Tongue (tissue), 2 donors: Measurements from ENCODE around the gene RBM33. TPM values are rescaled to one million over a fixed set of nuclear protein-coding genes. Genes with fewer than 3 reads are reported as not detected.
A peak's percentile ranks its signal among the peaks of the same experiment; 100 is the strongest.
"Not testable (repeated sequence)": the region's sequence is repeated elsewhere in the genome, so short reads cannot be mapped to it uniquely, and the experiment has no call there.

ENCODE experiments used
- DNase-seq: peaks from one replicate; pipeline ENCODE4 v3.0.0-alpha.2; 2015
- total RNA-seq: library from RNA; depleted of rRNA; stranded (reverse); fragments of >200 nt; gene quantifications from one replicate; pipeline ENCODE4 v1.2.3, GENCODE V29; 2014

The RBM33 gene
- total RNA-seq, 1 donor from 2014 or later: 50.0 TPM

GRCh38 chr7:155665079-155665956 is 20.9 kb downstream of the RBM33 start:
- DNase-seq: no peak

GRCh38 chr7:155665957-155666287 is 21.5 kb downstream of the RBM33 start:
- DNase-seq: no peak

GRCh38 chr7:155667241-155667829 is 22.9 kb downstream of the RBM33 start:
- DNase-seq: no peak

DNA sequence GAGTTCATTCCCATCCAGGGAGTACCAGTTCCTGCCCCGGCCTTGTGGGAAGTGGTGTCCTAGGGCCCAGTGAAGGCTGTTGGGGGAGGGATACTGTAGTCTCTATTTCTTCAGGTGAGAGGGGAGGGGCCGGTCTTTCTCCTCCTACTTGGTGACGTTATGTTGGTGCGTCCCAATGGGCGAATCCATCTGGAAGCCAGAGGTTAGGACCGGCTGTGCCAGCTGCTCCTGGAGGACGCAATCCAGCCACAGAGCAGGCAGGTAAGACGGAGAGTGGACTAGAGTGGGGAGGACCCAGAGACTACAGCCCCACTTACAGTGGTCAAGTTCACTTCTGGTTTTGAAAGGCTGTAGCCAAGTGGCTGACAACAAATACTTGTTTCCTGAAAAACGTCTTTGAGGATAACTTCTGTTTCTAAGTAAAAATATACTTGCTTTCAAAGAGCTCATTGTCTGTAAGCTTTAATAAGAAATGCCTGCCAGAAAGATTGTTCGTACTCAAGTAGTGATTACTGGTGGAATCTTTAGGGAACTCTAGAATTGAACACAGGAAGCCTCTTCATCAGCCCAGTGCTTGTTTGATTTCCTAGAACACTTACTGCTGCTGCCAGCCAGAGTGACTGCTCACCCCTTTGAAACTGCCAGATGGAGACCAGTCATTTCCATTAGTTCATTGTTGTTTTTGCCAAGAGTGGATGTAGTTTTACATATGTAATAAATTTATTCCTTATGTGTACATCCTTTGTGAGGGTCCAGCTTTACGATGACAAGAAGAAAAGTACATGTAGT is 25.4 kb downstream of the RBM33 start:
- peak; percentile 69 for DNase-seq

DNA sequence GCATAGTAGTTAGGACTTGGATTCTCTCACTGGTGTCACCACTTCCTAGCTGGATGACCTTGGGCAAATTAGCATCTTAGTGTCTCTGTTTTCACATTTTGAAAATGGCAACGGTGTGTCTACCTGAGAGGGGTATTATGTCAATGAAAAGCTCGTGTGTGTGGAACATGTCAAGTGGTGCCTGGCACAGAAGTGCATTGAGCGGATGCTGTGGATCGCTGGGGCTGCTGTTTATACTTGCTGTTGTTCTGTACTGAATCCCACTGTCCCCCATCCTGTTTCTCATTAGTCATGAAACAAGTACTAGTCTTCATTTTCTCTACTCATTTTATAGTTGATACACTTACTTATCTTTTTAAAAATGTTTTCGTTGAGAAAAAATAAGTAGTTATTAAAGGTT is 26.1 kb downstream of the RBM33 start:
- DNase-seq: no peak

- no peak for DNase-seq
Observed at GRCh38 chr7:155674556-155674955, 30.1 kb downstream of the RBM33 start.

GRCh38 chr7:155676052-155676451 is 31.6 kb downstream of the RBM33 start:
- no peak for DNase-seq

DNA sequence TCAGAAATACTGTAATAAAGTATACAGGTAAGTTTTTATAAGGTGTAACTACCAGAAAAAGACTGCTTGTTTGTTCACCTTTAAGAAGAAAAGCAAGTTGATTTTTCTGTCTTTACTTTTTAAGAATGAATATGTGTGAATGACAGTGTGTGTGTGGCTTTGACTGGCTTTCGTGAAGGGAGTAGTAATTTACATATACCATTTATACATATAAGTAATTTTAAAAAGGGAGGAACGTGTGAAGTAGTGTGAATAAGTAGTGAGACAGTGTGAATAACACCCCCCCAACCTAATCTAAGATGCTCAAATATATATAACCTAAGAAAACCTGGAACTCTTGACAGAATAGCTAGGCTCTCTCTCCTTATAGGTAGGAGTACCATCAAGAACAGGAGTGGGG is 33.2 kb downstream of the RBM33 start:
- no peak for DNase-seq

DNA sequence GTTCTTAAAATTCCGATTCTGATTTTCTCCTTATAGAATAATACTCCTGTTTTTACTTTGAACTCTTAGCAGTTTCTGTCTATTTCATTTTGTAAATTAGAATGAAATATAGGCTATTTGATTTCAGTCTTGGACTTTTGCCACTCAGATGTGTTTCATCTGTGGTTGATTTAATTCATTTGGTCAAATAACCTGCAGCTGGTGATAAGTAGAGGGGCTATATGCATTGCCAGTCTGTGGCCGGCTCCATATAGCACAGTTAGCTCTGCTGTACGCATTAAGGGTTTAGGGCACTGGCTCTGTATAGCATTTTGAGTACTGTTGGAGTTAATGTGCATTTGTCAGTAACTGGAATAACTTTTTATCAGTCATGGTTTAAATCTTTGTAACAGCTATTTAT is 35.7 kb downstream of the RBM33 start:
- no peak for DNase-seq

DNA sequence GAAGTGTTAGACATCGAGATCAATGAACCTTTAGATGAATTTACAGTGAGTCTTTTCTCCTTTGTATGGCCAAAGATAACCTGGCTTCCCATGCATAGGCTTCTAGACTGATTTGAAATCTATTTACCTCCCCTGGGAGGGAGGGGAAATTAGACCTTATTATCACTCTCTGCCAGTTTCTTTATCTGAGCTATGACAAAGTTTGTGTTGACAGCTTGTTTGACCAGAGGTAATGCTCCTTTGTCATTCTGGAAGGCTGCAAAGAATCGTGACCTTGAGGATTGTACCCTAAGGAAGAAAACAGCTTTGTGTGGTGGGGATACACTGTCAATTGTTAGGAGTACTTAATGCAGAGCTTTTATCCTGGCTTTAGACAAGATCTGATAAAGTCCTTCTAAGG is 36.4 kb downstream of the RBM33 start:
- DNase-seq: no peak

- no peak for DNase-seq
Observed at GRCh38 chr7:155681663-155682062, 37.2 kb downstream of the RBM33 start.

GRCh38 chr7:155682484-155682883 is 38.0 kb downstream of the RBM33 start:
- no peak for DNase-seq

DNA sequence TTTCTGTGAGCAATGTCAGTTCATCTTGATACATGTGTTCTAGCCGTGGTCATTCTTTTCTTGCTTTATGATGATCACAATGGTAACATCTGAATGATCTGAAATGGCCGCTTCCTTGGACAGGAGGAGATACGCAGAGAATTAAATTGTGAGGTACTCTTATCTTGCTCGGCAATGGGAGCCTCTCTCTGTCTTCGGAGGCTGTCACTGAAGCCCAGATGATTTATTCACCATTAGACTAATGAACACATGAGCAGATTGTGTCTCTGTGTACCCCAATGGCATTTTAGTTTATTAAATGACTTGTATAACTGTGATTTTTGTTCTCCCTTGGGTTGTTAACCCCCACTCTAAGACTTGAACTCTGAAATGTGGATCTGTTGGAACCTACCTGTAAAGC is 38.6 kb downstream of the RBM33 start:
- DNase-seq: no peak

GRCh38 chr7:155683714-155684113 is 39.3 kb downstream of the RBM33 start:
- no peak for DNase-seq

GRCh38 chr7:155684543-155684942 is 40.1 kb downstream of the RBM33 start:
- DNase-seq: no peak

- DNase-seq: no peak
Observed at GRCh38 chr7:155685070-155685790, 40.8 kb downstream of the RBM33 start.

DNA sequence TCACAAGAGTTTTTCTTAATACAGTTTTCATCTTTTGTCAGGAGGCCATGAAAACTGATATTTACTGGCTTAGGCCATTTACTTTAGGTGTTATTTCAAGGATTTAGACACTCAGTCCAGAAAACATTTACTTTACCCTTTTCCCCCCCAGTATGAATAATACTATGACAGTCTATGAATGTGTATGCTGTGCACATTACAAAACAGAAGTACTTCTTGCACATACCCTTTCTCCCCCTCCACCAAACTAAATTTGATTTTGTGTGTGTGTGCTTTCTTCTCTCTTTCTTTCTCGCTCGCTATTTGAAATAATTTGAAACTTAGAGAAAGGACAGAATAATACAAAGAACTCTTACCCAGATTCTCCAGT is 41.3 kb downstream of the RBM33 start:
- no peak for DNase-seq

DNA sequence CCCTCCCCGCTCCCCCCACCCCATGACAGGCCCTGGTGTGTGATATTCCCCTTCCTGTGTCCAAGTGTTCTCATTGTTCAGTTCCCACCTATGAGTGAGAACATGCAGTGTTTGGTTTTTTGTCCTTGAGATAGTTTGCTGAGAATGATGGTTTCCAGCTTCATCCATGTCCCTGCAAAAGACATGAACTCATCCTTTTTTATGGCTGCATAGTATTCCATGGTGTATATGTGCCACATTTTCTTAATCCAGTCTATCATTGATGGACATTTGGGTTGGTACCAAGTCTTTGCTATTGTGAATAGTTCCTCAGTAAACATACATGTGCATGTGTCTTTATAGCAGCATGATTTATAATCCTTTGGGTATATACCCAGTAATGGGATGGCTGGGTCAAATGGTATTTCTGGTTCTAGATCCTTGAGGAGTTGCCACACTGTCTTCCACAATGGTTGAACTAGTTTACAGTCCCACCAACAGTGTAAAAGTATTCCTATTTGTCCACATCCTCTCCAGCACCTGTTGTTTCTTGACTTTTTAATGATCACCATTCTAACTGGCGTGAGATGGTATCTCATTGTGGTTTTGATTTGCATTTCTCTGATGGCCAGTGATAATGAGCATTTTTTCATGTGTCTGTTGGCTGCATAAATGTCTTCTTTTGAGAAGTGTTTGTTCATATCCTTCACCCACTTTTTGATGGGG is 42.3 kb downstream of the RBM33 start:
- DNase-seq: not testable (repeated sequence)

- DNase-seq: not testable (repeated sequence)
Observed at GRCh38 chr7:155688237-155688636, 43.8 kb downstream of the RBM33 start.

- DNase-seq: not testable (repeated sequence)
Observed at GRCh38 chr7:155690655-155691054, 46.2 kb downstream of the RBM33 start.

DNA sequence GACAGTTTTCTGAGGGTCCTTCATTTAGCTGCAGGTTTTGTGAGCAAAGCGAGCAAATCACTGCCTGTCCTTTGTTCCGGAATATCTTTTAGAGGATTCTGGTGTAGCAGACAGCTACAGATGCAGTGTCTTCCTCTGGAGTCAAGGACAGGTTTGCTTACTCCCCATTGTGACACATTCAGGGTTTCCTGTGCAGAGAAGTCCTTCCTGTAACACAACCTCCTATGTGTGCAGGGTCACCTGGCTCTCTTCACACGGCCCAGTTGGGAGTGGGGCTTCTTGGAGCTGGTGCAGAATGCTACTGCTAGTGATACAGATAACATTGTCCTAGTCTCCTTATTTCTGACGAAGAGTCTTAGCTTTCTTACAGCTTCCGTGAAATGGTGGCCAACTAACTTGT is 47.9 kb downstream of the RBM33 start:
- DNase-seq: no peak

DNA sequence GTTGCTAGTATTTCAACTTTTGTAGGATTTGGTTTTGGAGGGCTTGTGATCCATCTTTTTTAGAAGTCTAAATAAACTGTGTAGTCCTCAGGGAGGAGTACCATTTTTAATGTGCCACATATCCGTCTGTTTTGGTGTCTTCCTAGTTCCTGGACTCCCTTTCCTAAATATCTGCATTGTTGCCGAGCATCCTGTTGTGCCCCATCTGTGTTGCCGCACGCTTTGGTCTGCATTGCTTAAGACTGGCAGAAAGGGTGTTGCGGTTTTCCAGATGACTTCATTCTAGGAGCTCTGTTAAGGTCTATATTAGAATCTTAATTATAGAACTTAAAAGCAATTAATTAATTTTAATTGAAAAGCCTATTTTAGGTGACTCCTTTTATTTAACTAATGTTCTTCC is 49.4 kb downstream of the RBM33 start:
- DNase-seq: no peak
